Esophagus squamous epithelium (tissue), 4 donors: Measurements from ENCODE around the gene CHMP4A.

Source experiments
- CTCF ChIP-seq, 6 experiments: fragments of 450-650 bp in 4 of 6; fragments of 200-600 bp in 2 of 6; sonication (generic) in 2 of 6; IDR thresholded peaks; one replicate each; pipeline ENCODE4 v1.5.1; 2016 to 2019; ENCODE audit warnings: antibody characterized with exemption in 6 of 6, mild to moderate bottlenecking in 4 of 6, moderate library complexity in 4 of 6
- POLR2A ChIP-seq, 4 donors: fragments of 450-650 bp; IDR thresholded peaks; one replicate each; pipeline ENCODE4 v1.6.1; 2017; ENCODE audit warnings: antibody characterized with exemption in 4 of 4, mild to moderate bottlenecking in 4 of 4, moderate library complexity in 3 of 4

GRCh38 chr14:24234095-24235005 lies 21.1 kb upstream of the CHMP4A start:
- TF ChIP-seq POLR2A (IDR thresholded peaks at IDR 0.05) (no peak), CTCF (IDR thresholded peaks at IDR 0.05) (no peak)
